ENCODE measurements around the gene CUTA. TPM values are rescaled to one million over a fixed set of nuclear protein-coding genes. Genes with fewer than 3 reads are reported as not detected.
A peak's percentile ranks its signal among the peaks of the same experiment; 100 is the strongest.

Gene CUTA
- total and polyA plus RNA-seq, 2 of the 13 experiments (the other 11 are each of a cell fraction or from before 2014, with no cell fraction given): 170 to 180 TPM

- TF ChIP-seq RARA (CRISPR knock-in tag; IDR thresholded peaks at IDR 0.05) (peak; percentile 33; the same call in 1 of the 2 replicates), HNRNPH1 (optimal IDR thresholded peaks at IDR 0.05; ENCODE audit: low read depth, low read length) (no peak), HNF4A (CRISPR knock-in tag; IDR thresholded peaks at IDR 0.05) (peak; percentile 69), ZNF143 (CRISPR knock-in tag; IDR thresholded peaks at IDR 0.05) (no peak), CEBPB (IDR thresholded peaks at IDR 0.05; ENCODE audit: borderline replicate concordance, low read depth, low read length) (peak; percentile 85), SNAPC4 (CRISPR knock-in tag; IDR thresholded peaks at IDR 0.05) (no peak), ZNF44 (CRISPR knock-in tag; IDR thresholded peaks at IDR 0.05) (no peak), CEBPG (CRISPR knock-in tag; IDR thresholded peaks at IDR 0.05) (peak; percentile 65), ZFP37 (CRISPR knock-in tag; IDR thresholded peaks at IDR 0.05; ENCODE audit: borderline replicate concordance) (no peak), MXD3 (CRISPR knock-in tag; IDR thresholded peaks at IDR 0.05) (no peak), ZNF350 (CRISPR knock-in tag; IDR thresholded peaks at IDR 0.05; ENCODE audit: borderline replicate concordance, low read depth) (no peak), ZFP90 (CRISPR knock-in tag; IDR thresholded peaks at IDR 0.05; ENCODE audit: borderline replicate concordance) (0 out of 2 replicates have a peak, but pooled peaks have one; percentile 26), ZMAT5 (CRISPR knock-in tag; IDR thresholded peaks at IDR 0.05; ENCODE audit: borderline replicate concordance, low read depth) (no peak), USF2 (IDR thresholded peaks at IDR 0.05; ENCODE audit: low read depth, low read length) (no peak), USF2 (CRISPR knock-in tag; IDR thresholded peaks at IDR 0.05; ENCODE audit: borderline replicate concordance) (no peak), ZNF567 (CRISPR knock-in tag; IDR thresholded peaks at IDR 0.05; ENCODE audit: borderline replicate concordance) (no peak), TEAD2 (CRISPR knock-in tag; IDR thresholded peaks at IDR 0.05) (no peak), NR2F1 (CRISPR knock-in tag; IDR thresholded peaks at IDR 0.05) (peak in 1 of 2 experiments; percentile 41; a peak in 1 of 4 replicates), TEAD3 (CRISPR knock-in tag; optimal IDR thresholded peaks at IDR 0.05; ENCODE audit: borderline replicate concordance) (peak; percentile 26), HNF4G (IDR thresholded peaks at IDR 0.05; ENCODE audit: borderline replicate concordance, low read depth, low read length) (peak; percentile 52; the same call in 1 of the 2 replicates), HNF4G (CRISPR knock-in tag; IDR thresholded peaks at IDR 0.05; ENCODE audit: borderline replicate concordance, low read depth) (no peak)
- TF ChIP-seq, protein P1, sequence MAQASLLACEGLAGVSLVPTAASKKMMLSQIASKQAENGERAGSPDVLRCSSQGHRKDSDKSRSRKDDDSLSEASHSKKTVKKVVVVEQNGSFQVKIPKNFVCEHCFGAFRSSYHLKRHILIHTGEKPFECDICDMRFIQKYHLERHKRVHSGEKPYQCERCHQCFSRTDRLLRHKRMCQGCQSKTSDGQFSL (CRISPR knock-in tag; IDR thresholded peaks at IDR 0.05): no peak
Observed at GRCh38 chr6:33430334-33430733, 12.4 kb upstream of the CUTA start (continued).

All from HepG2 (cell line).